ENCODE measurements around the gene SART1.

Gene SART1

GRCh38 chr11:65934014-65934413, 27.5 kb upstream of the SART1 start:
- Histone ChIP-seq H3K36me3 (no peaks in the 10 kb centered on the region), H3K27ac (no peak overlapping the region), H3K9me3 (ENCODE audit: severe bottlenecking) (no peaks in the 10 kb centered on the region), H3K4me3 (ENCODE audit: low read depth, low read length) (no peak overlapping the region), H3K27me3 (ENCODE audit: insufficient read depth, low read depth, severe bottlenecking) (no peaks in the 10 kb centered on the region)
- no peak for TF ChIP-seq CTCF (IDR thresholded peaks at IDR 0.05; ENCODE audit: low read depth, low read length)
- DNase-seq: no peak

GRCh38 chr11:65937766-65938165, 23.8 kb upstream of the SART1 start:
- Histone ChIP-seq H3K27me3 (ENCODE audit: insufficient read depth, low read depth, severe bottlenecking) (no peaks in the 10 kb centered on the region), H3K4me3 (ENCODE audit: low read depth, low read length) (no peak overlapping the region), H3K27ac (no peak overlapping the region), H3K9me3 (ENCODE audit: severe bottlenecking) (no peaks in the 10 kb centered on the region), H3K36me3 (no peaks in the 10 kb centered on the region)
- TF ChIP-seq CTCF (IDR thresholded peaks at IDR 0.05; ENCODE audit: low read depth, low read length): no peak
- DNase-seq: no peak

- H3K9me3 ChIP-seq (ENCODE audit: severe bottlenecking): no peaks in the 10 kb centered on the region
- no peak for TF ChIP-seq CTCF (IDR thresholded peaks at IDR 0.05; ENCODE audit: low read depth, low read length)
- no peak overlapping the region for H3K4me3 ChIP-seq (ENCODE audit: low read depth, low read length)
- no peak overlapping the region for H3K27ac ChIP-seq
- DNase-seq: no peak
- H3K27me3 ChIP-seq (ENCODE audit: insufficient read depth, low read depth, severe bottlenecking): no peaks in the 10 kb centered on the region
- no peaks in the 10 kb centered on the region for H3K36me3 ChIP-seq
These were observed 19.7 kb upstream of the SART1 start for GRCh38 chr11:65941720-65942310.

- no peak overlapping the region for H3K4me3 ChIP-seq (ENCODE audit: low read depth, low read length)
- DNase-seq: no peak
- H3K36me3 ChIP-seq: no peaks in the 10 kb centered on the region
- no peak overlapping the region for H3K27ac ChIP-seq
- TF ChIP-seq CTCF (IDR thresholded peaks at IDR 0.05; ENCODE audit: low read depth, low read length): no peak
- no peaks in the 10 kb centered on the region for H3K9me3 ChIP-seq (ENCODE audit: severe bottlenecking)
- H3K27me3 ChIP-seq (ENCODE audit: insufficient read depth, low read depth, severe bottlenecking): no peaks in the 10 kb centered on the region
These were observed 19.0 kb upstream of the SART1 start for GRCh38 chr11:65942531-65942930.

- no peaks in the 10 kb centered on the region for H3K36me3 ChIP-seq
- H3K4me3 ChIP-seq (ENCODE audit: low read depth, low read length): no peak overlapping the region
- H3K27ac ChIP-seq: no peak overlapping the region
- H3K9me3 ChIP-seq (ENCODE audit: severe bottlenecking): no peaks in the 10 kb centered on the region
- no peak for DNase-seq
- no peaks in the 10 kb centered on the region for H3K27me3 ChIP-seq (ENCODE audit: insufficient read depth, low read depth, severe bottlenecking)
- no peak for TF ChIP-seq CTCF (IDR thresholded peaks at IDR 0.05; ENCODE audit: low read depth, low read length)
These were observed 17.3 kb upstream of the SART1 start for GRCh38 chr11:65944191-65944590.

GRCh38 chr11:65944767-65945166, 16.8 kb upstream of the SART1 start:
- H3K9me3 ChIP-seq (ENCODE audit: severe bottlenecking): no peaks in the 10 kb centered on the region
- H3K36me3 ChIP-seq: no peaks in the 10 kb centered on the region
- TF ChIP-seq CTCF (IDR thresholded peaks at IDR 0.05; ENCODE audit: low read depth, low read length): no peak
- H3K4me3 ChIP-seq (ENCODE audit: low read depth, low read length): no peak overlapping the region
- H3K27me3 ChIP-seq (ENCODE audit: insufficient read depth, low read depth, severe bottlenecking): no peaks in the 10 kb centered on the region
- DNase-seq: no peak
- H3K27ac ChIP-seq: no peak overlapping the region
